Transverse colon (tissue), 4 donors: ENCODE data around the gene APMAP. TPM values are rescaled to one million over a fixed set of nuclear protein-coding genes. Genes with fewer than 3 reads are reported as not detected.

ENCODE experiments used
- DNase-seq: peaks from one replicate; pipeline ENCODE4 v3.0.0-alpha.2; 2019
- H3K27ac ChIP-seq, 4 donors: fragments of 200-600 bp; sonication (generic); 2 replicates each; pipeline ENCODE4 v1.5.1; 2016 to 2018; ENCODE audit warnings: inconsistent platforms in 4 of 4
- H3K27me3 ChIP-seq: fragments of 200-600 bp; sonication (generic); 2 replicates; pipeline ENCODE4 v1.5.1; 2017; ENCODE audit warnings: inconsistent platforms
- H3K36me3 ChIP-seq, 4 donors: fragments of 200-600 bp; sonication (generic); 2 replicates each; pipeline ENCODE4 v1.5.1; 2017 to 2019; ENCODE audit warnings: inconsistent platforms in 4 of 4
- H3K4me1 ChIP-seq, 4 donors: fragments of 200-600 bp; sonication (generic); 2 replicates each; pipeline ENCODE4 v1.5.1; 2017 to 2020; ENCODE audit warnings: inconsistent platforms in 4 of 4
- H3K4me3 ChIP-seq, 4 donors: fragments of 200-600 bp; sonication (generic); 1 replicate in 1 of 4; 2 replicates in 3 of 4; pipeline versions ENCODE4 v1.5.1 to v1.6.1; 2017 to 2019; ENCODE audit warnings: inconsistent platforms in 4 of 4
- H3K9me3 ChIP-seq, 2 donors: fragments of 200-600 bp; sonication (generic); 2 replicates each; pipeline ENCODE4 v1.5.1; 2017 to 2019; ENCODE audit warnings: inconsistent platforms in 2 of 2
- EP300 ChIP-seq: sonication (generic); formaldehyde crosslinking; IDR thresholded peaks from one replicate; pipeline ENCODE4 v1.6.1; 2017; ENCODE audit warnings: antibody characterized with exemption, low read depth
- POLR2A ChIP-seq: fragments of 450-650 bp; IDR thresholded peaks from one replicate; pipeline ENCODE4 v1.6.1; 2016; ENCODE audit warnings: antibody characterized with exemption, mild to moderate bottlenecking, moderate library complexity
- POLR2AphosphoS5 ChIP-seq, 3 donors: sonication (generic); formaldehyde crosslinking; IDR thresholded peaks; one replicate each; pipeline ENCODE4 v1.6.1; 2016; ENCODE audit warnings: antibody characterized with exemption in 3 of 3
- WGBS, 2 donors: methylation state at CpG; one replicate each; pipeline ENCODE4 v1.1.5; 2018; ENCODE audit warnings: low coverage in 1 of 2; 5-methylcytosine and 5-hydroxymethylcytosine counted together
- in situ Hi-C, 4 donors: fragments of 200-750 bp; cut with MboI; loops; one replicate each; pipeline versions ENCODE4 v1.15.0 to v1.15.1; 2017; ENCODE audit warnings: low sequenced_read_pairs in 3 of 4, low pct_ligation_motif_present in 1 of 4, low pct_unique_long_range_greater_than_20kb in 1 of 4
- intact Hi-C: fragments of 100-400 bp; cut with DNase I; formaldehyde crosslinking; loops from one replicate; pipeline ENCODE4 v1.15.1; 2023; ENCODE audit warnings: low total_unique reads
- total RNA-seq, 4 donors: library from RNA; depleted of rRNA; stranded (reverse); fragments of >200 nt; gene quantifications; one replicate each; pipeline ENCODE4 v1.1.0, GENCODE V29; 2016
- TF ChIP-seq, protein P1 (sequence below), 5 experiments: fragments of 200-600 bp in 3 of 5; fragments of 450-650 bp in 2 of 5; sonication (generic) in 3 of 5; IDR thresholded peaks; 1 replicate in 2 of 5; 2 replicates in 3 of 5; pipeline ENCODE4 v1.5.1; 2016 to 2017; ENCODE audit warnings: antibody characterized with exemption in 5 of 5, inconsistent platforms in 3 of 5, mild to moderate bottlenecking in 2 of 5, moderate library complexity in 1 of 5

Gene APMAP
- total RNA-seq, 4 donors from 2014 or later = 14.9 to 88.6 (median 50.2) TPM

GRCh38 chr20:24993337-24994185, 1.0 kb upstream of the APMAP start:
- Histone ChIP-seq H3K27me3 (no peaks in the 10 kb centered on the region), H3K4me1 (peaks cover 15 to 42% (median 20%) of the 10 kb centered on the region in 4 donors), H3K27ac (peak overlapping the region; percentile 92 to 96 (median 94)), H3K36me3 (no peaks in the 10 kb centered on the region), H3K9me3 (no peaks in the 10 kb centered on the region), H3K4me3 (peak overlapping the region in 3 of 4 donors; percentile 71 to 96 (median 81))
- 27 to 31% methylated on average over 8 to 9 of the region's 9 CpGs for WGBS, 2 donors
- in situ Hi-C loops (loop anchor here (5.0 to 25.0 kb wide), 7 partner anchors 71 to 419 kb away; partner anchors contain the start of genes ENTPD6 (in 2 of the 4), ABHD12 (in 1 of the 4) and GINS1 (in 1 of the 4)), intact Hi-C loops (loop anchor here (2.0 to 10.0 kb wide), 2 partner anchors 71 to 411 kb away; partner anchors contain the start of gene GINS1)
- TF ChIP-seq, protein P1, sequence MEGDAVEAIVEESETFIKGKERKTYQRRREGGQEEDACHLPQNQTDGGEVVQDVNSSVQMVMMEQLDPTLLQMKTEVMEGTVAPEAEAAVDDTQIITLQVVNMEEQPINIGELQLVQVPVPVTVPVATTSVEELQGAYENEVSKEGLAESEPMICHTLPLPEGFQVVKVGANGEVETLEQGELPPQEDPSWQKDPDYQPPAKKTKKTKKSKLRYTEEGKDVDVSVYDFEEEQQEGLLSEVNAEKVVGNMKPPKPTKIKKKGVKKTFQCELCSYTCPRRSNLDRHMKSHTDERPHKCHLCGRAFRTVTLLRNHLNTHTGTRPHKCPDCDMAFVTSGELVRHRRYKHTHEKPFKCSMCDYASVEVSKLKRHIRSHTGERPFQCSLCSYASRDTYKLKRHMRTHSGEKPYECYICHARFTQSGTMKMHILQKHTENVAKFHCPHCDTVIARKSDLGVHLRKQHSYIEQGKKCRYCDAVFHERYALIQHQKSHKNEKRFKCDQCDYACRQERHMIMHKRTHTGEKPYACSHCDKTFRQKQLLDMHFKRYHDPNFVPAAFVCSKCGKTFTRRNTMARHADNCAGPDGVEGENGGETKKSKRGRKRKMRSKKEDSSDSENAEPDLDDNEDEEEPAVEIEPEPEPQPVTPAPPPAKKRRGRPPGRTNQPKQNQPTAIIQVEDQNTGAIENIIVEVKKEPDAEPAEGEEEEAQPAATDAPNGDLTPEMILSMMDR (IDR thresholded peaks at IDR 0.05) = peak in 4 of 5 experiments; percentile 22 to 34 (median 30)
- TF ChIP-seq POLR2A = no peak
- no peak for DNase-seq

GRCh38 chr20:24991897-24992486, 559 bp downstream of the APMAP start:
- Histone ChIP-seq H3K36me3 (no peaks in the 10 kb centered on the region), H3K27ac (peak overlapping the region; percentile 92 to 96 (median 94)), H3K9me3 (no peaks in the 10 kb centered on the region), H3K4me3 (peak overlapping the region; percentile 71 to 96 (median 87)), H3K27me3 (no peaks in the 10 kb centered on the region), H3K4me1 (peaks cover 15 to 42% (median 20%) of the 10 kb centered on the region in 4 donors)
- TF ChIP-seq POLR2A (no peak), EP300 (no peak), POLR2AphosphoS5 (IDR thresholded peaks at IDR 0.05) (no peak)
- TF ChIP-seq, protein P1 (IDR thresholded peaks at IDR 0.05) = no peak
- in situ Hi-C loops (loop anchor here (5.0 to 25.0 kb wide), 7 partner anchors 73 to 420 kb away; partner anchors contain the start of genes ENTPD6 (in 2 of the 4), ABHD12 (in 1 of the 4) and GINS1 (in 1 of the 4)), intact Hi-C loops (loop anchor here (10.0 kb wide), 1 partner anchor 413 kb away; the partner anchor contains the start of gene GINS1)
- 0 to 1% methylated on average over 7 to 36 of the region's 36 CpGs for WGBS, 2 donors
- peak; percentile 51 for DNase-seq

DNA sequence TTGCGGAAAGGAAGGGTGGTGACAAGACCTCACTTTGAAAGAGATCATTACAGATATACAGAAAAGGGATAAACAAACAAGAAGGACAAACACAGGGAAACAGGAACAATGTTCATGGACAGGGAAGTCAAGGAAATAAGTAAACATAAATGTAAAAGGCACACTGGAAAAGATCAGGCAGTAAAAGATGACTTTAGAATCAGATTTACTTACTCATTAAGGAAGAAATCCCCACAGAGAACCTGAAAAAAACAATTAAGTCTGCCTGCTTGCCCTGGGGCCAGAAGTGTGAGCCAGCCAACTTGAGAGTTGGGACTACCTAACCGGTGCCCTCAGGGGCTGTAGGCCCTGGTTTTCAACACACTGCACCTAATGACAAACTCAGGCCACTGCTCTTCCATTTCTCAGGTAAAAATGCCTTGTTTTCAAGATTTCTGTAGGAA, 1.7 kb downstream of the APMAP start:
- in situ Hi-C loops = loop anchor here (5.0 to 25.0 kb wide), 7 partner anchors 74 to 421 kb away; partner anchors contain the start of genes ENTPD6 (in 2 of the 4), ABHD12 (in 1 of the 4) and GINS1 (in 1 of the 4)
- no peak for DNase-seq
- 88% methylated on average over 2 of the region's 2 CpGs; no CpG with 5 or more reads in 1 of the 2 donors for WGBS, 2 donors
- H3K4me1 ChIP-seq = peaks cover 15 to 50% (median 29%) of the 10 kb centered on the region in 4 donors
- H3K27ac ChIP-seq = no peak overlapping the region
- no peaks in the 10 kb centered on the region for H3K27me3 ChIP-seq
- no peaks in the 10 kb centered on the region for H3K36me3 ChIP-seq
- TF ChIP-seq EP300 = no peak
- TF ChIP-seq POLR2A = no peak
- no peak for TF ChIP-seq POLR2AphosphoS5 (IDR thresholded peaks at IDR 0.05)
- TF ChIP-seq, protein P1 (IDR thresholded peaks at IDR 0.05) = no peak
- H3K9me3 ChIP-seq = no peaks in the 10 kb centered on the region
- intact Hi-C loops = loop anchor here (10.0 kb wide), 1 partner anchor 414 kb away; the partner anchor contains the start of gene GINS1
- peak overlapping the region in 1 of 4 donors; percentile 96 for H3K4me3 ChIP-seq
